ENCODE data around the gene ITPRID1.

The ITPRID1 gene

DNA sequence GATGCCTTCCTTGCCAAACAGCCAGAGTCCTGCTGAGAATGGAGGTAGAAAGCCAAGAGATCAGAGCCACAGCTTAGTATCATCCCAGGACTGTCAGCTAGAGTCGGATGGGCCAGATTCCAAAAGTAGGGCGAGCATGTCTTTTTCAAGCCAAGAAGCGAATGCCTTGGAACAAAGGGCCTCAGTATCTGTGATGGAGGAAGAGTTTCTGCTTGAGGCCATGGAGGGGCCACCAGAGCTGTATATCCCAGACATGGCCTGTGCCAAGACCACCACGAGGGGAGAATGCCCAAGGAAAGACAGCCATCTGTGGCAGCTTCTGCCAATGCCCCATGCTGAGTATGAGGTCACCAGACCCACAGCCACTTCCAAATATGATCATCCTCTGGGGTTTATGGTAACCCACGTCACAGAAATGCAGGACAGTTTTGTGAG is 128.8 kb downstream of the ITPRID1 start:
- TF ChIP-seq, protein P1, sequence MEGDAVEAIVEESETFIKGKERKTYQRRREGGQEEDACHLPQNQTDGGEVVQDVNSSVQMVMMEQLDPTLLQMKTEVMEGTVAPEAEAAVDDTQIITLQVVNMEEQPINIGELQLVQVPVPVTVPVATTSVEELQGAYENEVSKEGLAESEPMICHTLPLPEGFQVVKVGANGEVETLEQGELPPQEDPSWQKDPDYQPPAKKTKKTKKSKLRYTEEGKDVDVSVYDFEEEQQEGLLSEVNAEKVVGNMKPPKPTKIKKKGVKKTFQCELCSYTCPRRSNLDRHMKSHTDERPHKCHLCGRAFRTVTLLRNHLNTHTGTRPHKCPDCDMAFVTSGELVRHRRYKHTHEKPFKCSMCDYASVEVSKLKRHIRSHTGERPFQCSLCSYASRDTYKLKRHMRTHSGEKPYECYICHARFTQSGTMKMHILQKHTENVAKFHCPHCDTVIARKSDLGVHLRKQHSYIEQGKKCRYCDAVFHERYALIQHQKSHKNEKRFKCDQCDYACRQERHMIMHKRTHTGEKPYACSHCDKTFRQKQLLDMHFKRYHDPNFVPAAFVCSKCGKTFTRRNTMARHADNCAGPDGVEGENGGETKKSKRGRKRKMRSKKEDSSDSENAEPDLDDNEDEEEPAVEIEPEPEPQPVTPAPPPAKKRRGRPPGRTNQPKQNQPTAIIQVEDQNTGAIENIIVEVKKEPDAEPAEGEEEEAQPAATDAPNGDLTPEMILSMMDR (conservative IDR thresholded peaks at IDR 0.05; ENCODE audit: low read depth, low read length) = no peak
- no peak overlapping the region for H3K4me3 ChIP-seq (ENCODE audit: low read depth, low read length)
- no peak for DNase-seq (ENCODE audit: low read depth)

DNA sequence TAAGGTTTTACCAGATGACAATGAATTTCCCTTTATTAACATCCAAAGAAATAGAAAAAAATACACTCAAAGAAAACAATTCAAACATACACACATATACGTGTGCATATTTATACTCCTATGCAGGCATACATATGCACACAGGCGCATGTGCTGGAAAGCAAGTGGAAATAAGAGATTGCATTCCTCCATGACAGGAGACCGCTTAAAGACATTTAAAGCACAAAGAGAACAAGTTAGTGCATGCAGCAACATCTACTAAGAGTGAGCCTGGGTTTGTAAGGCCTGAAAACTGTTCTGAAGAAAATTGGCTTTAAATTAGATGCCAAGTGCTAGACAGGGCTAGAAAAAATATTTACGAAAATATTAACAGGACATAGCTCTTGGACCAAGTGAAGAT is 133.1 kb downstream of the ITPRID1 start:
- TF ChIP-seq, protein P1 (conservative IDR thresholded peaks at IDR 0.05; ENCODE audit: low read depth, low read length) = no peak
- H3K4me3 ChIP-seq (ENCODE audit: low read depth, low read length) = no peak overlapping the region
- DNase-seq (ENCODE audit: low read depth) = no peak

DNA sequence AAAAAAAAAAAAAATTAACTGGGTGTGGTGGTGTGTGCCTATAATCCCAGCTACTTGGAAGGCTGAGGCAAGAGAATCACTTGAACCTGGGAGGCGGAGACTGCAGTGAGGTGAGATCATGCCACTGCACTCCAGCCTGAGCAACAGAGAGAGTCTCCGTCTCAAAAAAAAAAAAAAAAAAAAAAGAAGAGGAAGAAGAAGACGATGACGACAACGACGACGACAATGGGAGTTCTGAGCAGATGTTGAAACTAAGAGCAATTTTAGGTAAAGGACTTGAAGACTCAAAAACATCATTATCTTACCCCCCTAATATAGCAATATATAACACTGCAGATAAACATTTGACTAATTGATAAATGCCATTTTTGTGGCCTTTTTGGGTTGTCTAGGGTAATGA is 133.6 kb downstream of the ITPRID1 start:
- DNase-seq (ENCODE audit: low read depth) = no peak
- TF ChIP-seq, protein P1 (conservative IDR thresholded peaks at IDR 0.05; ENCODE audit: low read depth, low read length) = no peak
- no peak overlapping the region for H3K4me3 ChIP-seq (ENCODE audit: low read depth, low read length)

DNA sequence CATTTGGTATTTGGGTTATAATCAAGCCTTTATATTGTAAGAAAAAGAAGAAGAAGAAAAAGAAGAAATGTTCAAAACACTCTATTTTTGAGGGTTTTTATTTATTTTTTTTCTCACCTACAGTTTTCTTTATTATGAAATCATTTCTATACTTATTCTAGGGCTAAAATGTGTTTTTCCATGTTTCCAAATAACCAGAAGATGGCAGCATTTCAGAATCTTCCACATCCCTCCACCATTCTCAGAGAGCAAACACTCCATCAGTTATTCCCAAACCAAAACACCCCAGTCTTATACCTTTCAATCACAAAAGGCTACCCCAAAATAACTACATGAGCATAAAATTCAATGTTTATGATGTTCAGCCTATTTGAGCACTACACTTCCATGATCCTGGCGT is 134.4 kb downstream of the ITPRID1 start:
- no peak overlapping the region for H3K4me3 ChIP-seq (ENCODE audit: low read depth, low read length)
- TF ChIP-seq, protein P1 (conservative IDR thresholded peaks at IDR 0.05; ENCODE audit: low read depth, low read length) = no peak
- DNase-seq (ENCODE audit: low read depth) = peak; percentile 1

DNA sequence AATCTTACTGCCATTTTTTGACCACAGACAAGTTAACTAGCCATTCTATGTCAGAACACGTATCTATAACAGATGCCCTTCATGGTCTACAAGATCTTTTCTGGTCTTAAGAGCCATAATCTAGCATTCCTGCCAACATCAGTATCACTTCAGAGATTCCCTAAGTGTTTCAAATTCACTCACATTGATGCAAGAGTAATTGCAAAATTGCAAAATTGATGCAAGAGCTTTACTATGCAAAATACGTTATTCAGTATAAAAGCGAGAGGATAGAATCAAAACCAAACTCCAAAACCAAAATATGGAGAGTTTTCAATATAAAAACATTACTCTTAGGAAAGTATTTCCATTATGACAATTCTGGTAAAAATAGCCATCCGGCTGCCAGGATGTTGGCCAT is 135.0 kb downstream of the ITPRID1 start:
- no peak overlapping the region for H3K4me3 ChIP-seq (ENCODE audit: low read depth, low read length)
- TF ChIP-seq, protein P1 (conservative IDR thresholded peaks at IDR 0.05; ENCODE audit: low read depth, low read length) = no peak
- no peak for DNase-seq (ENCODE audit: low read depth)

DNA sequence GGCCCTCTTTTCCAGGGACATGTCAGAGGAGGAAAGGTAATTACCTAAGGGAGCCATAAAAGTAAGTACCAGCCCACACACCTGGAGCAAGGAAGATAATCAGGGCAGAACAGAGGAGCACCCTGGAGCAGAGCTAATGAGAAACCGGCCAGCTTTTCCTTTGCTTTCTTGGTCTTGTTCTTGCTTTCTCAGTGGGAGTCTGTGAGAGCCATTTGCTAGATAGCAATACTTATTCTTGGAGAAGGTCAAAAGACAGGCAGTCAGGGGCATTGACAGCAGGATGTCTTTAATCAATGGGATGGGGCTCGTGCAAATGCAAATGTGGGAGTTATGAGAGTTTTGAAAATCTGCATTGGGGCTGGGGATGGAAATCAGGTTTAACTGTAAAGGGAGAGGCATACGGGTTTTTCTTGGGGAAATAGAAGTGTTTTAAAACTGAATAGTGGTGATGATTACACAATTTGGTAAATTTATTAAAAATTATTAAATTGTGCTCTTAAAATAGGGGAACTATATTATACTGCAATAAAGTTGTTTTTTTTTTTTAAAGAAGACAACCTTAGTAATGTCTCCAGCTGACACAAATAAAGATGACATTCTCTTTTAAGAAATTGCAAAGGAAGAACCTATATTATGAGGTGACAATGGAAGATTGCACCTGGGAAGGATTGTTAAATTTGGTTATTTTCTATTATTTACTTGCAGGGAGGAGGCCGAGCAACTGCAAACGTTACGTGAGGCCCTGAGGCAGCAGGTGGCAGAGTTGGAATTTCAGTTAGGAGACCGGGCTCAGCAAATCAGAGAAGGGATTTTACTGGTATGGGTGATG is 137.6 kb downstream of the ITPRID1 start:
- TF ChIP-seq, protein P1 (conservative IDR thresholded peaks at IDR 0.05; ENCODE audit: low read depth, low read length) = no peak
- DNase-seq (ENCODE audit: low read depth) = no peak

DNA sequence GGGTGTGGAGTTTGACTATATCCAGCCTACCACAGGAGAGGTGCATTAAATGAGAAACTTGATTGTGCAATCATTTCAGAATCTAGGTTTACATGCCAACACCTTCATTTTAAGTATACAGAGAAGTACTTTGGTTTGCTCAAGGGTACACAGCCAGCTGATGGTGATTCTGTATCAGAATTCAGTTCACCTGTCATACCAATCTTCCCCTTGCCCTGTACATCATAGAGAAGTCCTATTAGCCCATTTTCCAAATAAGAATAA is 138.1 kb downstream of the ITPRID1 start:
- TF ChIP-seq, protein P1 (conservative IDR thresholded peaks at IDR 0.05; ENCODE audit: low read depth, low read length) = no peak
- no peak overlapping the region for H3K4me3 ChIP-seq (ENCODE audit: low read depth, low read length)
- no peak for DNase-seq (ENCODE audit: low read depth)

More for the DNA sequence above, 137.6 kb downstream of the ITPRID1 start:
- no peak overlapping the region for H3K4me3 ChIP-seq (ENCODE audit: low read depth, low read length)
